ENCODE data around the gene MRTFB.

The MRTFB gene

DNA sequence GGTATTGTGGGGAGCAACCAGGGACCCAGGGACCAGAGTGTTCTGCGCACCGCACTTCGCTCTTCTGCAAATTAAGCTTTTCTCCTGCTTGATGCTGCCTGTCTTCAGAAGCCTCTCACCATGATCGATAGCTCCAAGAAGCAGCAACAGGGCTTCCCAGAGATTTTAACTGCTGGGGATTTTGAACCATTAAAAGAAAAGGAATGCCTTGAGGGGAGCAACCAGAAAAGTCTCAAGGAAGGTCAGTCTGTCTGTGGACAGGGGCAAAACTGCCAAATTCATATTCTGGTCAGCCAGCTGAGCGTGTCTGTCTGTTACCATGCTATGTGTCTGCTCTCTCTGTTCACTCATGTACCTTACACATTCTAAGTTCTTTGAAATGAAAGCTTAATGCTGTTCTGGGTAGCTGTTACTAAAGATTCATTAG is 115.7 kb downstream of the MRTFB start:
- no peak for TF ChIP-seq POLR2A (IDR thresholded peaks at IDR 0.05; ENCODE audit: low read depth, low read length)
- DNase-seq (ENCODE audit: insufficient read length, low spot score) (no peak), FAIRE-seq (no peak)

DNA sequence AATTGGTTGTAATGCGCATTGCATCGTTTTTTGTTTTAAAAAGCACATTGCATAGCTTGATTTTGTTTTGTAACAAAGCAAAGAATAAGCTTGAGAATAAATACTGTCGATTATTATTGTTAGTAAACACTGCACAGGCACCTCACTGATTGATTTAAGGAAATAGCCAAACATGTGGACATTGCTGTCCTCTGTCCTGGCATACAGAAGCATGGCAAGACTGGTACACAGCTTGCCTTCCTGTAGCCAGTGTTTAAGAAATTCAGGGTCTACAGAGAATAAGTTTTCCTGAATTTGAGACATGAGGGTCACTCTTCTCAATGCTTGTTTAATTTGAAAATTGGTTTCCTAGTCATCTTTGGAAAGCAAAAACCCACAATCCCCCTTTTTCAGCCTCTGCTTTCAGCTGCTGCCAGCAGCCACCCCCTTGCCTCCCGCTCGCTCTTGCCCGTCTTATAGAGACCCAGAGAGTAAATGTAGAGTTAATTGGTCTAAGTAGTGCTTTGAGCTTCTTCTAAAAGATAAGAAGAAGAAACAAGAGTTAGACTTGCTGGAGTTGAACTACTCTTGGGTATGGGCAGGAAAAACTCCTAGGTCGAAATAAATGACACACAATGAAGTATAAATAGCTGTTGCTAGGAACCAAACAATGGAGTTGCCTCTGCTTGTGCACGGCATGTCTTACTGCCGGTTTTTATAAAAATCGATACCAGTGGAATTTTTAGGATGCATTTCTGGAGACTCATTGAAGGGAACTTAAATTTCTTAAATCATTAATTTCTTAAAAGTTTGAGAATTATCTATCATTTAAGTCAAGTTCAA is 116.6 kb downstream of the MRTFB start:
- DNase-seq (ENCODE audit: insufficient read length, low spot score) (no peak), FAIRE-seq (no peak)
- no peak for TF ChIP-seq POLR2A (IDR thresholded peaks at IDR 0.05; ENCODE audit: low read depth, low read length)

DNA sequence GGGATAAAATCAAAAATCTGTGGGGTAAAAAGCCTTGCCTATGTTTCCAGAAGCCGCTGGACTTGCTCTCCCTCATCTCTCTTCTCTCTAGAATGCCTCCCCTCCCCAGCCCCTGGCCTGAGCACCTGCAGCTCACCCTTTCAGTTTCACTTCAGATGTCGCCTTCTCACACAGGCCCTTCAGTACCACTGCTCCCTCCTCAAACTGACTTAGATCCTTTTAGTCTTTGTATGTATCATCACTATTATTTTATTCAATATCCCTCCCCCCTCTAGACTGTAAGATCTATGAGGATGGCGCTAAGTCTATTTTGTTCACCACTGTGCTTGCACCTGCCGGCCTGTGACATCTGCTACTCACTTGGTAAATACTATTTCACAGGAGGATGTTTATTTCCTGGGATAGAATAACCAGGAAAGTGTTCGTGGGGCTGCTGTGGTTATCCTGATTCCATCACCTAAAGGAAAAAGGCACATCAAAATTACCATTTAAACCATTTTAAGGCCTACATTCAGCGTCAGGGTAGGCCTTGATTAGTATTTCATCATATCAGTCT is 122.3 kb downstream of the MRTFB start:
- TF ChIP-seq POLR2A (IDR thresholded peaks at IDR 0.05; ENCODE audit: low read depth, low read length): no peak
- FAIRE-seq: no peak
- no peak for DNase-seq (ENCODE audit: insufficient read length, low spot score)

DNA sequence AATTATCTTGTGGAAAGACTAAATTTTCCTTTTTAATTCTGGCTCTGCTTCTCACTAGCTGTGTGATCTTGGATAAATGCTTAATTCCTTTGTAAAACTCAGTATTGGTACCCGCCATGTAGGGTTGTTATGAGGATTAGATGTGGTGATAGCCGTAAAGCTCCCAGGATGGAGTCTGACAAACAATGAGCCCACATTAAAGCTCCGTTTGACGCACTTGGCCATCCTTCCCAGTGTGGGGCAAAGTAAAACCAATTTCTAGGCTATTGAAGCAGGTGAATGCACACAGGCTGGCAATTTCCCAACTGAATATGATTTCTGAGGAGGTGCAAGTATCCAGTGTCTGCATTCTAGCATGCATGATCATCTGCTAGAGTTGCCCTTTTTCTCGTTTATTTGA is 123.6 kb downstream of the MRTFB start:
- TF ChIP-seq POLR2A (IDR thresholded peaks at IDR 0.05; ENCODE audit: low read depth, low read length): no peak
- no peak for DNase-seq (ENCODE audit: insufficient read length, low spot score)
- FAIRE-seq: no peak

DNA sequence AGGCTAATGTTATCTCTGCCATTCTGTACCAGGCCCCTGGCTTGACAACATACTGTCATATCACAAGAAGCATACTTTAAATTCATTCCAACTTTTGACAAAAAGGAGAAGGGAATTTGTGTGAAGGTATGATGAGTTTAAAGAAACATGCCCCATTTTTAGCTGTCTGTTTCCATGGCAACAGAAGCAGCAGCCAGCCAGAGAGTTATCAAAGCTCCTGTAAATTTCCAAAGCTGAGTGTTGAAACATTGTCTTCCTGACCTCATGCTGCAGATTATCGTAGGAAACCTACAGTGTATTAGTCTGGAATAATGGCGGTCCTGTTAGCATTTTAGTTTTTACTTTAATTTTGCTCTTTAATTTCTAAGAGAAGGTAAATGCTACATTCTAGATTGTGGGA is 124.9 kb downstream of the MRTFB start:
- FAIRE-seq (no peak), DNase-seq (ENCODE audit: insufficient read length, low spot score) (no peak)
- TF ChIP-seq POLR2A (IDR thresholded peaks at IDR 0.05; ENCODE audit: low read depth, low read length): no peak

DNA sequence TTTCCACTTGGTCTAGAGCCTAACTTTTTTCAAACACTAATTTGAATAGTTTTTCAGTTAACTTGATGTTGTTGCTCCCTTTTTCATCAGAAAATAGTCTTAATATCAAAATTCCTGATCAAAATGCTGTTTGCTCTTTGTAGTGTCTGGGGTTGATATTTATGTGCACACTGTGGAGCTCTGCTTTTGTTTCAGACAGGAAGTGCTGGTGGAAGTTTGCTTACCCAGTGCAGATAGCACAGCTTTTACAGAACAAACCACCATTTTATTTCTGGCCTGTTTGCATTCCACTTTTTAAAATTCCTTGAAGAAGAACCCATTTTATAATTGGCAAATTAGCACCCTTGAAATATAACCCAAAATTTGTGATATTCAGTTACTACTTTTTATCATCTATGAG is 125.4 kb downstream of the MRTFB start:
- no peak for TF ChIP-seq POLR2A (IDR thresholded peaks at IDR 0.05; ENCODE audit: low read depth, low read length)
- FAIRE-seq: no peak
- no peak for DNase-seq (ENCODE audit: insufficient read length, low spot score)

DNA sequence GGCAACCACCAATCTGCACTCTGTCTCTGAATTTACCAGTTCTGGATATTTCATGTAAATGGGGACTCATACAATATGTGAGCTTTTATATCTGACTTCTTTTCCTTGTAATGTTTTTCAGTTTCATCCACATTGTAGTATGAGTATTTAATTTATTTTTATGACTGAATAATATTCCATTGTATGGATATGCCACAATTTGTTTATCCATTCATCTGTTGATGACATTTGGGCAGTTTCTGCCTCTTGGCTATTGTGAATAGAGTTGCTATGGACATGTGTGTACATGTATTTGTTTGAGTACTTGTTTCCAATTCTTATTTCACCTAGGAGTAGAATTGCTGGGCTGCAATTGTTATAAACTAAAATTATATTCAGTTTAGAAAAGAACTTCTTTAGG is 126.9 kb downstream of the MRTFB start:
- no peak for DNase-seq (ENCODE audit: insufficient read length, low spot score)
- TF ChIP-seq POLR2A (IDR thresholded peaks at IDR 0.05; ENCODE audit: low read depth, low read length): no peak
- no peak for FAIRE-seq

DNA sequence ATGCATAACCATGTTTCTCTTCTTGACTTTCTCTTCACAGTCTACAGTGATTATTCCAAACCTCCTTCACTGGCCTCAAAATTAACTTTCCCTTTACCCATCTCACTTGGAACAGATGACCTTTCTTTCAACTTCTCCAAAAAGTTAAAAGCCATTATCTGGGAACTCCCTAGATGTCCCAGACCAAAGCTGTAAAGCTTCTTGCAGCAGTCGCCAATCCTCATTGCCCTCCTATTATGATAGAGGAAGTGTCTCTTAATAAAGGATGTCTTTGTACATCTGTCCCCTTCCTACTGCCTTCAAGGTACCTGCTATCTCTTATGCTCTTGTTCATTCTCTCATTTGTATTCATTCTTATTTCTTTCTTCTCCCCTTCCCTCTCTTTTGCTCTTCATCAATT is 127.5 kb downstream of the MRTFB start:
- FAIRE-seq (peak; percentile 6), DNase-seq (ENCODE audit: insufficient read length, low spot score) (no peak)

DNA sequence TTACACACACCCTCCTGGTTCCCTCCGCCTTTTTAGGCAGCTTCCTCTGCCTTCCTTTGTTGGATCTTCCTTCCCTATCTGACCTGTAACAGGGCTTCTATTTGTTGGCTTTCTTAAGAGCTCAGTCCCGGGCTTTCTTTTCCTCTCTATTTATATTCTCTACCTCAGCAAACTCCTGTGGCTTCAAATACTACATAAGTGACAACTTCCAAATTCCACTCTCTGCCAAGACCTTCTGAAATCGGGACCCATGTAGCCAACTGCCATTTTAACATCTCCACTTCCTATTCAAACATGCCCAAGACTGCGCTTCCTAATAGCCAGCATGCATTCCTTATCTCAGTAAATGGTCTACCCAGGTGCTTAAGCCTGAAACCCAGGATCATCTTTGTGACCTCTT is 128.1 kb downstream of the MRTFB start:
- TF ChIP-seq POLR2A (IDR thresholded peaks at IDR 0.05; ENCODE audit: low read depth, low read length): no peak
- DNase-seq (ENCODE audit: insufficient read length, low spot score) (no peak), FAIRE-seq (no peak)

More for the DNA sequence above, 127.5 kb downstream of the MRTFB start:
- no peak for TF ChIP-seq POLR2A (IDR thresholded peaks at IDR 0.05; ENCODE audit: low read depth, low read length)

DNA sequence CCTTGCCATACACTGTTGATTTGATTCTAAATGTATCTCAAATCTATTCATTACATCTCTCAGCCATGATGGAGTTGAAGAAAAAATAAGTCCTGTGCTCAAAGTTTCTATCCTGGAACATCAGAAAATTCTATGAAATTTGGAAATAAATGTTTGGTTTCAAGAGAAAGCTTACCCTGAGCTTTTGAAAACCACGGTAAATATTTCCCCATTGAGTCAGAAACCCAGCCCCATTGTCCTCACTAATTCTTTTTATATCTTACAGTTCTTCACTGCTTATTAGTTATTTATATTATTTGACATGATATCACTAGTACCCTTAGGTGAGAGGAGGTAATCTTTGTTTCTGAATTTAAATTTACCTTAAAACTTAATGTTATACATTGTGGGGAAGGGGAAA is 128.5 kb downstream of the MRTFB start:
- no peak for DNase-seq (ENCODE audit: insufficient read length, low spot score)
- FAIRE-seq: no peak

DNA sequence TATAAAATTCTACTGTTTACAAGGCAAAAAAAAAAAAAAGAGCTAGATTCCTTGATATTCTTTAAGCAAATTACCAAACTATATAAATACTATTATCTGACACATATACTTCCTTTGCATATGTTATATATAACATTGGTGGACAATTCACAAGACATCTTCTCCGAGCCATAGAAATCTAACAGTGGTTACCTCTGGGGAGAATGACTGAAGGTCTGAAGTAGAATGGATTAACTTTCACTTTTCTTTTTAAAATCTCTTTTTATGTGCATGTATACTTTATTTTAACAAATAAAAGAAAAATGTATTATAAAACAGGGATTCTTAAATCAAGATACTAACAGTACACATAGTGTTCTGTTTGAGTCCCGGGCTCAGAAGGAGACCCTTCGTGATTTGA is 131.0 kb downstream of the MRTFB start:
- no peak for TF ChIP-seq POLR2A (IDR thresholded peaks at IDR 0.05; ENCODE audit: low read depth, low read length)
- no peak for FAIRE-seq
- DNase-seq (ENCODE audit: insufficient read length, low spot score): no peak

More for the DNA sequence above, 128.5 kb downstream of the MRTFB start:
- TF ChIP-seq POLR2A (IDR thresholded peaks at IDR 0.05; ENCODE audit: low read depth, low read length): no peak

DNA sequence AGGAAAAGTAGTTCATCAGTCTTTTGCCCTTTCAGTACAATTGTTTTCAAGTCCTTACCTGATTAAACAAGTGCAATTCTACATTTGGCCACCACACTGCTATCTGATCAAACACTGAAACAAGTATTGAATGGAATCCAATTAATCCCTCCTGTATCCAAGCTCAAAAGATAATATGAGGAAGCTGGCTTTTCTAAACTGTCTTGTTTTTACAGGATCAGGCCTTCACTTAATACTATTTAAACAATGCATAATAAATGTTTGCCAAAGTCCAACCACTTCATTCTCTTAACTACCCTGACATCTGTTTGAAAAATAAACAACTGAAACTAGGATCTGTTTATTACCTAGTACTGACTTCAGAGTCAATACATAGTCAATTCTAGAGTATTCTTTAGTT is 131.6 kb downstream of the MRTFB start:
- FAIRE-seq (peak; percentile 62), DNase-seq (ENCODE audit: insufficient read length, low spot score) (no peak)
- TF ChIP-seq POLR2A (IDR thresholded peaks at IDR 0.05; ENCODE audit: low read depth, low read length): no peak

DNA sequence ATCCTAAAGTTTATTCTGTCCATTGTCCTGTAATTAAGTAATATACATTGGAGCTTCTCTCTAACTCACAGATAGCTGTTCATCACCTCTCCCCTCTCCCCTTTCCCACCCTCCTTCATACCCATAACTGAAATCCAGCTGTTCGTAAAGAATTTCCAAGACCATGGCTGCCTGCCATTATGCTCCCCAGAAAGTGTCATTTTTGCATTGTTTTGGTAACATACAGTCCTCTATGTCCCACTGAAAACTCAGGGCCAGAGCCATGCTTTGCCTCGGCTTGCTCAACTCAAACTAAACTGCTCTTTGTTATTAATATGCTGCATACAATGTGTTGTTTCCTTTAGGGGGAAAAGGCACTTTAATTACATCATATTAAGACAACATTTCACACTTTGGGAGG is 132.0 kb downstream of the MRTFB start:
- TF ChIP-seq POLR2A (IDR thresholded peaks at IDR 0.05; ENCODE audit: low read depth, low read length): no peak
- DNase-seq (ENCODE audit: insufficient read length, low spot score): no peak
- FAIRE-seq: no peak

DNA sequence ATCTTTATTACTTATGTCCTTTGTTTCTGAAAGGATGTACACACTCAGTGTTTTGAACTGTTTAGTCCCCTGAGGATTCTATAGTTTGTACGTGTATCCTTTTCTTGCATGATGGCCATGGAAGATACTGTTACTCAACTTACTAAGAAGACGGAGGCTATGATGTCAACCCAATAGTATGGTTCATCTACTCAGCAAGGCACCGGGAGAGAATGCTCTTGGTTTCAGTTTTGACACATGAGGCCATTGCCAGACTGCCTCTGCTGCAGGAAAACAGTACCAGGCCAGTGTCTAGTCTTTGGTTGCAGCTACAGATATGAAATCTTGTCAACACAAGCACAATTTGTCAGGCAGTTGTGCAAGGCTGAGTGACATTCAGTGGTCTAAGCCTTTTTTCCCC is 134.5 kb downstream of the MRTFB start:
- DNase-seq (ENCODE audit: insufficient read length, low spot score) (no peak), FAIRE-seq (no peak)
- no peak for TF ChIP-seq POLR2A (IDR thresholded peaks at IDR 0.05; ENCODE audit: low read depth, low read length)

DNA sequence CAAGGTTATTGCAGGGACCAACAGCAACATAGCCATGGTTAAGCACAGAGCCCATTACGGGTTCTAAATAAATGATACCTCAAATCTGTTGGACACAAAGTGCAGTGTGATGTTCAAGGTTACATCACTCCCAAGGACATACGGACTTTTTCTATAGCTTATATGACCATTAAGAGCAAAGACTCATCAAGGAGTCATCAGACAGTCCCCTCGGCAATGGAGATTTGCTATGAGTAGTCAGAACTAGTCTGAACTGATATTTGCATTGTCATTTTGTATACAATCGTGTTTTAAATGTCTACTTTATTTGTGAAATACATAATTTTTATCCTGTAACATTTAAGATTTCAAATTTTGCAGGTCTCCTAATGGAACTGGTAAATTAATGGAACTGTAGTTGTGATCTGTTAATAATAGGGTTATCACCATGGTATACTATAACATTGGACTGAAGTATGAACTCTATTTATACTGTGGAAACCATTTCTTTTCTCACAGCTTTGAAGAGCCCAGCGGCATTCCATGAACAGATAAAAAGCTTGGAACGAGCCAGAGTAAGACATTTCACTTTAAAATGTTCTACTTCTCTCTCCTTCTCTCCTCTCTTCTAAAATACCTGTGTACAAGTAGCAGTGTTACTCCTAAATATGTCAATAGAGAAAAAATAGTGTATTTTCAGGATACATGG is 140.9 kb downstream of the MRTFB start:
- DNase-seq (ENCODE audit: insufficient read length, low spot score): no peak
- no peak for TF ChIP-seq POLR2A (IDR thresholded peaks at IDR 0.05; ENCODE audit: low read depth, low read length)
- no peak for FAIRE-seq

Measured in H54 (cell line).